Nephron (organoid): ENCODE results near the gene OSBPL7.

Experiments
- H3K27ac Mint-ChIP-seq, 3 experiments: 2 replicates each; pipeline ENCODE4 v1.8.0; 2020; ENCODE audit warnings: mixed read lengths in 3 of 3, mild to moderate bottlenecking in 2 of 3, moderate library complexity in 1 of 3
- H3K27me3 Mint-ChIP-seq: 2 replicates; pipeline ENCODE4 v1.8.0; 2021; ENCODE audit warnings: low read depth, mild to moderate bottlenecking, moderate library complexity, mixed read lengths
- H3K36me3 Mint-ChIP-seq: 2 replicates; pipeline ENCODE4 v1.8.0; 2020; ENCODE audit warnings: low read depth, mixed read lengths
- H3K4me1 Mint-ChIP-seq: 2 replicates; pipeline ENCODE4 v1.8.0; 2020; ENCODE audit warnings: mixed read lengths
- H3K4me3 Mint-ChIP-seq, 3 experiments: 2 replicates each; pipeline ENCODE4 v1.8.0; 2020; ENCODE audit warnings: mild to moderate bottlenecking in 3 of 3, mixed read lengths in 3 of 3, moderate library complexity in 2 of 3
- H3K9me3 Mint-ChIP-seq: 2 replicates; pipeline ENCODE4 v1.8.0; 2020; ENCODE audit warnings: mixed read lengths
- CTCF ChIP-seq, 3 experiments: fragments of 200-600 bp; sonication (generic); IDR thresholded peaks; one replicate each; pipeline ENCODE4 v1.5.0; 2021; ENCODE audit warnings: antibody characterized with exemption in 3 of 3; ENCODE audit not compliant: unreplicated experiment in 3 of 3

OSBPL7 gene

DNA sequence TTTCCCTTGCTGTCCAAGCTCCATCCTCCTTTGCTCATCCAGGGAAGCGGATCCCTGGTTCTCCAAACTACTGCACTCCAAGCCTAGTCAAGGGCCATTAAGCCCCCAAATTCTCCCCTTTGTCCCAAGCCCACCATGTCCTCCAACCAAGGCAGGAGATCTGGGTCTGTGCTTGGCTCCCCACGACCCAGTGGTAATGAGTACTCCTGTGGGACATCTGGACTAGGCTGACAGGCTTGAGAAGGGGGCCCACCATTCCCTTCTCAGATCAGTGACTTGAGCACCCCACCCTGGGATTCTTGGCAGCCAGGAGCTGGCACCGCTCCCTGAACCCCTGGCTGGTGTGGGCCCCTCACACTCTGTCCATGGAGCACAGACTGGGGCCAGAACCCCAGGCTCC is 17.1 kb downstream of the OSBPL7 start:
- Mint-ChIP-seq H3K27me3 (peaks cover 33% of the 10 kb centered on the region), H3K36me3 (no peaks in the 10 kb centered on the region), H3K27ac (no peak overlapping the region), H3K4me3 (no peak overlapping the region), H3K9me3 (no peaks in the 10 kb centered on the region), H3K4me1 (peaks cover 10% of the 10 kb centered on the region)
- no peak for TF ChIP-seq CTCF (IDR thresholded peaks at IDR 0.05; ENCODE audit: unreplicated experiment in 3 of 3)

- TF ChIP-seq CTCF (IDR thresholded peaks at IDR 0.05; ENCODE audit: unreplicated experiment in 3 of 3): no peak
- Mint-ChIP-seq H3K4me3 (no peak overlapping the region), H3K9me3 (no peaks in the 10 kb centered on the region), H3K4me1 (peaks cover 10% of the 10 kb centered on the region), H3K36me3 (no peaks in the 10 kb centered on the region), H3K27me3 (peaks cover 33% of the 10 kb centered on the region), H3K27ac (no peak overlapping the region)
These were observed 17.8 kb downstream of the OSBPL7 start for GRCh38 chr17:47803751-47804150.

- Mint-ChIP-seq H3K36me3 (no peaks in the 10 kb centered on the region), H3K4me1 (peaks cover 10% of the 10 kb centered on the region), H3K4me3 (no peak overlapping the region), H3K9me3 (no peaks in the 10 kb centered on the region), H3K27me3 (peaks cover 33% of the 10 kb centered on the region), H3K27ac (no peak overlapping the region)
- no peak for TF ChIP-seq CTCF (IDR thresholded peaks at IDR 0.05; ENCODE audit: unreplicated experiment in 3 of 3)
These were observed 18.4 kb downstream of the OSBPL7 start for GRCh38 chr17:47803201-47803600.

- Mint-ChIP-seq H3K4me1 (peaks cover 10% of the 10 kb centered on the region), H3K27me3 (peaks cover 40% of the 10 kb centered on the region), H3K36me3 (no peaks in the 10 kb centered on the region), H3K9me3 (no peaks in the 10 kb centered on the region), H3K27ac (no peak overlapping the region), H3K4me3 (no peak overlapping the region)
- peak; percentile 50 to 62 (median 61) for TF ChIP-seq CTCF (IDR thresholded peaks at IDR 0.05; ENCODE audit: unreplicated experiment in 3 of 3)
These were observed 19.1 kb downstream of the OSBPL7 start for GRCh38 chr17:47802341-47803022.

DNA sequence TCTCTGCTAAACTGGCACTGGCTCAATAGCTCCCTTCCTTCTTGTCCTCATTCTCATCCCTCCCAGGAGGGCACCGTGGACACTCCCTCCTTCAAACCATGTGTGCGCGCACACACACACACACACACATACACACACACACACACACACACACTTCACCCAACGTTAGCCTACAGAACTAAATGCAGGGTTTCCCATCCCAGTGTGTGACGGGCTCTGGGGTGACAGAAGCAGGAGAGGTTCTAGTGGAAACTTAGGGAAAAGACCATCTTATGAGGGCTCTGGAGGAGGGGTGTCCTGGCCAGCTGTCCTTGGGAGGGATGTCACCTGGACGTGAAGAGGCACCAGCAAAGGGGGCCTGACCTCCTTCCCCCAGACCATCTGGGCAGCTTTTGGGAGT is 19.7 kb downstream of the OSBPL7 start:
- H3K4me1 Mint-ChIP-seq: peaks cover 10% of the 10 kb centered on the region
- H3K36me3 Mint-ChIP-seq: no peaks in the 10 kb centered on the region
- peaks cover 42% of the 10 kb centered on the region for H3K27me3 Mint-ChIP-seq
- no peak for TF ChIP-seq CTCF (IDR thresholded peaks at IDR 0.05; ENCODE audit: unreplicated experiment in 3 of 3)
- no peak overlapping the region for H3K27ac Mint-ChIP-seq
- H3K4me3 Mint-ChIP-seq: no peak overlapping the region
- H3K9me3 Mint-ChIP-seq: no peaks in the 10 kb centered on the region

GRCh38 chr17:47801176-47801765 is 20.3 kb downstream of the OSBPL7 start:
- Mint-ChIP-seq H3K4me1 (peaks cover 10% of the 10 kb centered on the region), H3K27ac (no peak overlapping the region), H3K27me3 (peaks cover 42% of the 10 kb centered on the region), H3K36me3 (no peaks in the 10 kb centered on the region), H3K9me3 (no peaks in the 10 kb centered on the region), H3K4me3 (no peak overlapping the region)
- TF ChIP-seq CTCF (IDR thresholded peaks at IDR 0.05; ENCODE audit: unreplicated experiment in 3 of 3): no peak
